GM18508 (cell line): Measurements from ENCODE around the gene FAM110C.

Experiments
- ATAC-seq: cut with Tn5 transposase; IDR thresholded peaks from one replicate; pipeline ENCODE4 v1.9.1; 2021; ENCODE audit warnings: moderate number of reproducible peaks; ENCODE audit not compliant: insufficient read depth, unreplicated experiment

Gene FAM110C

DNA sequence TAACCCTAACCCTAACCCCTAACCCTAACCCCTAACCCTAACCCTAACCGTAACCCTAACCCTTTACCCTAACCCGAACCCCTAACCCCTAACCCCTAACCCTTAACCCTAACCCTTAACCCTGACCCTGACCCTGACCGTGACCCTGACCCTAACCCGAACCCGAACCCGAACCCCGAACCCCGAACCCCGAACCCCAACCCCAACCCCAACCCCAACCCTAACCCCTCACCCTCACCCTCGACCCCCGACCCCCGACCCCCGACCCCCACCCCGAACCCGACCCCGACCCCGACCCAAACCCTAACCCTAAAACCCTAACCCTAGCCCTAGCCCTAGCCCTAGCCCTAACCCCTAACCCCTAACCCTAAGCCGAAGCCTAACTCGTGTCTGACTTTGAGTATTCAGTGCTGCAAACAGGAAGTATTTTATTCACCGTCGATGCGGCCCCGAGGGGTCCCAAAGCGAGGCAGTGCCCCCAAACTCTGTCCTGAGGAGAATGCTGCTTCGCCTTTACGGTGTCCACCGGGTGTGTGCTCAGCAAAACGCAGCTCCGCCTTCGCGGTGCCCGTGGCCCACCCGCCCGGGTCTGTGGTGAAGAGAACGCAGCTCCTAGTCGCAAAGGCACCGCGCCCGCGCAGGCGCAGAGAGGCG lies 36.0 kb downstream of the FAM110C start:
- no peak for ATAC-seq
